HEK293 (cell line): ENCODE results near the gene SLC22A31.

Experiments
- CTCF ChIA-PET: fragments of 350-600 bp; formaldehyde crosslinking; extraction: SDS; loops from one replicate; lab custom pipeline; 2021; ENCODE audit warnings: antibody characterized with exemption; lab: Yijun Ruan, JAX
- POLR2A ChIA-PET: fragments of 300-600 bp; formaldehyde crosslinking; extraction: SDS; loops from one replicate; lab custom pipeline; 2020; ENCODE audit warnings: antibody characterized with exemption, inconsistent platforms; lab: Yijun Ruan, JAX
- H3K27ac ChIP-seq: fragments of 200-500 bp; sonication (Bioruptor generic); 2 replicates; pipeline ENCODE4 v1.5.1; 2014; ENCODE audit warnings: low read depth, low read length, control low read depth, inconsistent platforms; ENCODE audit errors: extremely low read depth
- H3K36me3 ChIP-seq, 2 experiments: fragments of 200-500 bp in 1 of 2; sonication (Bioruptor generic) in 1 of 2; 1 replicate in 1 of 2; 2 replicates in 1 of 2; pipeline ENCODE4 v1.5.1; 2014 to 2017; ENCODE audit warnings: inconsistent platforms in 2 of 2, low read length in 2 of 2; ENCODE audit not compliant: control insufficient read depth in 2 of 2, insufficient read depth in 1 of 2
- H3K4me1 ChIP-seq: fragments of 200-500 bp; sonication (Bioruptor generic); 2 replicates; pipeline ENCODE4 v1.5.1; 2014; ENCODE audit warnings: mild to moderate bottlenecking, low read length, inconsistent platforms; ENCODE audit not compliant: control insufficient read depth, insufficient read depth
- H3K4me3 ChIP-seq: 2 replicates; pipeline ENCODE4 v1.5.1; 2011; ENCODE audit warnings: low read depth, mild to moderate bottlenecking, control low read depth, low read length, moderate library complexity
- H3K9me3 ChIP-seq: fragments of 200-500 bp; sonication (Bioruptor generic); 2 replicates; pipeline ENCODE4 v1.5.1; 2014; ENCODE audit warnings: low read depth, low read length, inconsistent platforms; ENCODE audit not compliant: control insufficient read depth, insufficient read depth
- EGR2 ChIP-seq: fragments of 450-650 bp; formaldehyde crosslinking; IDR thresholded peaks from 2 replicates; pipeline ENCODE4 v1.5.1; 2016; ENCODE audit warnings: low read depth, missing biosample characterization, missing genetic modification characterization
- GLIS1 ChIP-seq: fragments of 450-650 bp; formaldehyde crosslinking; IDR thresholded peaks from 2 replicates; pipeline ENCODE4 v1.5.1; 2016; ENCODE audit warnings: missing biosample characterization, missing genetic modification characterization
- KLF8 ChIP-seq: fragments of 450-650 bp; formaldehyde crosslinking; IDR thresholded peaks from 2 replicates; pipeline ENCODE4 v1.5.1; 2016; ENCODE audit warnings: missing biosample characterization, missing genetic modification characterization
- PRDM10 ChIP-seq: fragments of 450-650 bp; formaldehyde crosslinking; IDR thresholded peaks from 2 replicates; pipeline ENCODE4 v1.5.1; 2016; ENCODE audit warnings: missing biosample characterization, missing genetic modification characterization
- TCF7L2 ChIP-seq: IDR thresholded peaks from 2 replicates; pipeline ENCODE4 v1.6.1; 2011; ENCODE audit warnings: low read depth, mild to moderate bottlenecking, inconsistent platforms, low read length, moderate library complexity, borderline replicate concordance
- ZBTB1 ChIP-seq: fragments of 450-650 bp; formaldehyde crosslinking; IDR thresholded peaks from 2 replicates; pipeline ENCODE4 v1.5.1; 2016; ENCODE audit warnings: missing biosample characterization, missing genetic modification characterization
- ZNF121 ChIP-seq: fragments of 450-650 bp; formaldehyde crosslinking; IDR thresholded peaks from 2 replicates; pipeline ENCODE4 v1.5.1; 2016; ENCODE audit warnings: missing biosample characterization, missing genetic modification characterization
- ZNF274 ChIP-seq, 2 experiments: fragments of 200-500 bp in 1 of 2; fragments of 450-650 bp in 1 of 2; sonication (Bioruptor generic) in 1 of 2; formaldehyde crosslinking in 1 of 2; IDR thresholded peaks; 2 replicates each; pipeline versions ENCODE4 v1.5.1 to v1.6.1; 2014 to 2016; ENCODE audit warnings: borderline replicate concordance in 1 of 2, inconsistent platforms in 1 of 2, low read length in 1 of 2, missing biosample characterization in 1 of 2, missing genetic modification characterization in 1 of 2
- ZNF311 ChIP-seq: fragments of 450-650 bp; formaldehyde crosslinking; IDR thresholded peaks from 2 replicates; pipeline ENCODE4 v1.5.1; 2017; ENCODE audit warnings: missing biosample characterization, missing genetic modification characterization, borderline replicate concordance
- ZNF350 ChIP-seq: fragments of 450-650 bp; formaldehyde crosslinking; IDR thresholded peaks from 2 replicates; pipeline ENCODE4 v1.5.0; 2017; ENCODE audit warnings: missing biosample characterization, mild to moderate bottlenecking, missing genetic modification characterization
- ZNF391 ChIP-seq: fragments of 450-650 bp; formaldehyde crosslinking; IDR thresholded peaks from 2 replicates; pipeline ENCODE4 v1.5.1; 2016; ENCODE audit warnings: low read depth, missing biosample characterization, missing genetic modification characterization, borderline replicate concordance
- ZNF416 ChIP-seq: fragments of 450-650 bp; formaldehyde crosslinking; IDR thresholded peaks from 2 replicates; pipeline ENCODE4 v1.5.1; 2016; ENCODE audit warnings: missing biosample characterization, missing genetic modification characterization
- ZNF423 ChIP-seq: fragments of 450-650 bp; formaldehyde crosslinking; IDR thresholded peaks from 2 replicates; pipeline ENCODE4 v1.5.1; 2016; ENCODE audit warnings: missing biosample characterization, missing genetic modification characterization
- ZNF521 ChIP-seq: fragments of 450-650 bp; formaldehyde crosslinking; IDR thresholded peaks from 2 replicates; pipeline ENCODE4 v1.5.1; 2017; ENCODE audit warnings: missing biosample characterization, mild to moderate bottlenecking, missing genetic modification characterization
- ZNF664 ChIP-seq: fragments of 450-650 bp; formaldehyde crosslinking; IDR thresholded peaks from 2 replicates; pipeline ENCODE4 v1.5.1; 2016; ENCODE audit warnings: missing biosample characterization, missing genetic modification characterization
- ZNF701 ChIP-seq: fragments of 450-650 bp; formaldehyde crosslinking; IDR thresholded peaks from 2 replicates; pipeline ENCODE4 v1.5.1; 2016; ENCODE audit warnings: missing biosample characterization, missing genetic modification characterization
- ZNF785 ChIP-seq: fragments of 450-650 bp; formaldehyde crosslinking; IDR thresholded peaks from 2 replicates; pipeline ENCODE4 v1.5.1; 2016; ENCODE audit warnings: missing biosample characterization, missing genetic modification characterization
- TF ChIP-seq, protein P1 (sequence below): fragments of 450-650 bp; formaldehyde crosslinking; IDR thresholded peaks from 2 replicates; pipeline ENCODE4 v1.5.1; 2017; ENCODE audit warnings: missing biosample characterization, missing genetic modification characterization
- TF ChIP-seq, protein P2 (sequence below): fragments of 450-650 bp; formaldehyde crosslinking; IDR thresholded peaks from 2 replicates; pipeline ENCODE4 v1.5.1; 2016; ENCODE audit warnings: missing biosample characterization, missing genetic modification characterization, low read depth

SLC22A31 gene

GRCh38 chr16:89172528-89173173 is 27.7 kb downstream of the SLC22A31 start (continued):
- TF ChIP-seq PRDM10 (tag by site-specific recombination) (no peak), ZNF701 (no peak), GLIS1 (tag by site-specific recombination) (peak; percentile 23), ZNF121 (tag by site-specific recombination) (no peak), ZNF423 (no peak)
- TF ChIP-seq, protein P1, sequence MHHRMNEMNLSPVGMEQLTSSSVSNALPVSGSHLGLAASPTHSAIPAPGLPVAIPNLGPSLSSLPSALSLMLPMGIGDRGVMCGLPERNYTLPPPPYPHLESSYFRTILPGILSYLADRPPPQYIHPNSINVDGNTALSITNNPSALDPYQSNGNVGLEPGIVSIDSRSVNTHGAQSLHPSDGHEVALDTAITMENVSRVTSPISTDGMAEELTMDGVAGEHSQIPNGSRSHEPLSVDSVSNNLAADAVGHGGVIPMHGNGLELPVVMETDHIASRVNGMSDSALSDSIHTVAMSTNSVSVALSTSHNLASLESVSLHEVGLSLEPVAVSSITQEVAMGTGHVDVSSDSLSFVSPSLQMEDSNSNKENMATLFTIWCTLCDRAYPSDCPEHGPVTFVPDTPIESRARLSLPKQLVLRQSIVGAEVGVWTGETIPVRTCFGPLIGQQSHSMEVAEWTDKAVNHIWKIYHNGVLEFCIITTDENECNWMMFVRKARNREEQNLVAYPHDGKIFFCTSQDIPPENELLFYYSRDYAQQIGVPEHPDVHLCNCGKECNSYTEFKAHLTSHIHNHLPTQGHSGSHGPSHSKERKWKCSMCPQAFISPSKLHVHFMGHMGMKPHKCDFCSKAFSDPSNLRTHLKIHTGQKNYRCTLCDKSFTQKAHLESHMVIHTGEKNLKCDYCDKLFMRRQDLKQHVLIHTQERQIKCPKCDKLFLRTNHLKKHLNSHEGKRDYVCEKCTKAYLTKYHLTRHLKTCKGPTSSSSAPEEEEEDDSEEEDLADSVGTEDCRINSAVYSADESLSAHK (tag by site-specific recombination): no peak

DNA sequence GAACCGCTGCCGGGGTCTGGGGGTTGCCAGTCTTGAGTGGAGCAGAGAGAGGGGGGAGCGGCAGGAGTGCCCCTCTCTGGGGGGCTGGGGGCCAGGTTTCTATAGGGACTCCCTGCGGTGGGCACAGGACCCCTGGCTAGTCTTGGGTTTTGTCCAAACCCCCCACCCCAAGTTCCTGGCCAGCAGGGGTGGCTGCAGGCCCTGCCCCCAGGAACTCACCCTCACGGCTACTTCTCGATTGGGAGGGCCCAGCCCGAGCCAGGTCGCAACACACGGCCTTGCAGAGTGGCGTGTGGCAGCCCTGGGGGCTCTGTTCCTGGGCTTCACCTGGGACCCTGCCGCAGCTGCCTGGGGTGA is 28.2 kb downstream of the SLC22A31 start:
- POLR2A ChIA-PET: no interaction called here
- peaks cover 3% of the 10 kb centered on the region; the same call in 1 of the 2 replicates for H3K4me1 ChIP-seq
- no peak overlapping the region for H3K27ac ChIP-seq
- CTCF ChIA-PET: no interaction called here
- H3K36me3 ChIP-seq: no peaks in the 10 kb centered on the region
- TF ChIP-seq ZNF664 (tag by site-specific recombination) (no peak), GLIS1 (tag by site-specific recombination) (0 out of 2 replicates have a peak, but pooled peaks have one; percentile 4), ZNF391 (tag by site-specific recombination) (no peak)
- H3K9me3 ChIP-seq: no peaks in the 10 kb centered on the region
- no peak overlapping the region for H3K4me3 ChIP-seq

DNA sequence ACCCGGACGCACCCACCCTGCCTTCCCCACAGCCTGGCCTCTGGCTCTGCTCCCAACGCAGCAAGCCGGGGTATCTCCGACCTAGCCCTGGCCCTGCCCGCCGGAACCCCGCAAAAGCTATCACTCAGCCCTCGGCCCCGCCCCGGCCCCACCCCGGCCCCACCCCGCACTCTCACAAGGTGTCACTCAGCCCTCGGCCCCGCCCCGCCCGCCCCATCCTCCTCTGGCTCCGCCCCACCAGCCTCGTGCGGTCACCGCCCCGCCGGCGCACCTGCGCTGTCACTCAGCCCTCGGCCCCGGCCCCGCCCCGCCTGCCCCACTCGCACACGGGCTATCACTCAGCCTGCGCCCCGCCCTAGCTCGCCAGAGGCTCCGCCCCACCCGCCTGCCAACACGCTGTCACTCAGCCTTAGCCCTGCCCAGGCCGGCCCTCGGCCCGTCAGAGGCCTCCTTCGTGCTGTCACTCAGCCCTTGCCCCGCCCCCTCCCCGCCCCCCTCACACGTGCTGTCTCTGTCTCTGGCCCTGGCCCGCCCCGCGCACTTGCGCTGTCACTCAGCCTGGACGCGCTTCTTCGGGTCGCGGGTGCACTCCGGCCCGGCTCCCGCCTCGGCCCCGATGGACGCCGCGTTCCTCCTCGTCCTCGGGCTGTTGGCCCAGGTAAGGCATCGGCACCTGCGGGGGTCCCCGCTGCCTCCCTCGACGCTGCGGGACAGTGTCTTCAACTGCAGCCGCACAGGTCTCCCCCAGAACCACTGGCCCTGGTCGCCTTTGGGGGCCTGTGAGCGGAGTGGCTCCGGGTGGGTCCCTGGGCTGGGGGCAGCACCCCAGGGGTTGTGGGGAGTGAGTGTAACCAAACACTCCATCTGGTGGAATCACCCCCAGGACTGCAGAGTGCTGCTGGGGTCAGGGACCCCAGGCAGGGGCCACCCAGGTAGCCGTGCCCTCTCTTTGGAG is 28.8 kb downstream of the SLC22A31 start, which contains the start of gene CDH15:
Gene CDH15 (plus strand): TSS at position 533 of the 955 bp plus-strand sequence. CDS start 84 bp downstream, at position 617.
- H3K36me3 ChIP-seq: no peaks in the 10 kb centered on the region
- TF ChIP-seq KLF8 (tag by site-specific recombination) (0 out of 2 replicates have a peak, but pooled peaks have one; percentile 16), ZNF350 (tag by site-specific recombination) (no peak), ZNF521 (tag by site-specific recombination) (no peak), ZBTB1 (no peak), TCF7L2 (no peak), ZNF311 (tag by site-specific recombination) (no peak), EGR2 (tag by site-specific recombination) (peak; percentile 32; the same call in 1 of the 2 replicates), ZNF274 (IDR thresholded peaks at IDR 0.05; ENCODE audit: low read length) (no peak), ZNF274 (tag by site-specific recombination; IDR thresholded peaks at IDR 0.05; ENCODE audit: borderline replicate concordance) (no peak), ZNF785 (no peak), ZNF416 (tag by site-specific recombination) (no peak)
- TF ChIP-seq, protein P1 (tag by site-specific recombination): no peak
- TF ChIP-seq, protein P2, sequence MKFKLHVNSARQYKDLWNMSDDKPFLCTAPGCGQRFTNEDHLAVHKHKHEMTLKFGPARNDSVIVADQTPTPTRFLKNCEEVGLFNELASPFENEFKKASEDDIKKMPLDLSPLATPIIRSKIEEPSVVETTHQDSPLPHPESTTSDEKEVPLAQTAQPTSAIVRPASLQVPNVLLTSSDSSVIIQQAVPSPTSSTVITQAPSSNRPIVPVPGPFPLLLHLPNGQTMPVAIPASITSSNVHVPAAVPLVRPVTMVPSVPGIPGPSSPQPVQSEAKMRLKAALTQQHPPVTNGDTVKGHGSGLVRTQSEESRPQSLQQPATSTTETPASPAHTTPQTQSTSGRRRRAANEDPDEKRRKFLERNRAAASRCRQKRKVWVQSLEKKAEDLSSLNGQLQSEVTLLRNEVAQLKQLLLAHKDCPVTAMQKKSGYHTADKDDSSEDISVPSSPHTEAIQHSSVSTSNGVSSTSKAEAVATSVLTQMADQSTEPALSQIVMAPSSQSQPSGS (tag by site-specific recombination): no peak

More for the DNA sequence above, 28.8 kb downstream of the SLC22A31 start, which contains the start of gene CDH15:
- ChIA-PET CTCF (interaction anchor here (0.6 to 1.0 kb wide), 4 partner anchors 46 to 359 kb away, joined by 3 to 6 read pairs (median 4); partner anchors contain the start of gene ZNF778), POLR2A (interaction anchor here (0.5 to 1.2 kb wide), 8 partner anchors 16 to 920 kb away, joined by 3 to 11 read pairs (median 4); partner anchors contain the start of gene ZNF778)
- no peak within 1 kb of the TSS for H3K4me3 ChIP-seq
- H3K9me3 ChIP-seq: no peaks in the 10 kb centered on the region
- H3K4me1 ChIP-seq: peaks cover 3% of the 10 kb centered on the region; the same call in 1 of the 2 replicates
- H3K27ac ChIP-seq: no peak within 1 kb of the TSS
